Stimulated activated CD8-positive, alpha-beta memory T cell treated with anti-CD3 and anti-CD28 coated beads, Interleukin-15, amount 100 ng/mL, for 1 hour (primary cell): ENCODE measurements around the gene EDC3.
A peak's percentile ranks its signal among the peaks of the same experiment; 100 is the strongest.
"Not testable (repeated sequence)": the region's sequence is repeated elsewhere in the genome, so short reads cannot be mapped to it uniquely, and the experiment has no call there.

Experiments
- DNase-seq: peaks from one replicate; pipeline ENCODE4 v3.0.0-alpha.2; 2020; ENCODE audit warnings: low read depth

EDC3 gene

DNA sequence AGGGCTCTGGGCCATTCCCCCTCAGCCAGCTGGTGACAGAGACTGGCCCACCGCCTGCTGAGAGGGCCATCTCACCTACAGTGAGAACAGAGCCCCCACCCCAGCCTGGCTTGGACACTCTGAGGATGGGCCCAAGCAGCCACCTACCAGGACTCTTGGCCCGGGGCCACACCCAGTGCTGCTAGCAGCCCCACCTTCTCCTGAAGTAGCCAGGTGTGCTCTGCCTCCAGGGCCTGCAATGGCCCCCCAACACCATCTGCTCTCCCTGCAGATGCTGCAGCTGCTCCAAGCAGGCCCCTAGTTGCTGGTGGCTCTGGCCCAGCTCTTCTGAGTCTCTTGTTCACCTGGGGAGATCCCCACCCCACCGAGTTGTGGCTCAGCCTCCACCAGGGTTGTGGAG lies 87.0 kb downstream of the EDC3 start:
- no peak for DNase-seq

DNA sequence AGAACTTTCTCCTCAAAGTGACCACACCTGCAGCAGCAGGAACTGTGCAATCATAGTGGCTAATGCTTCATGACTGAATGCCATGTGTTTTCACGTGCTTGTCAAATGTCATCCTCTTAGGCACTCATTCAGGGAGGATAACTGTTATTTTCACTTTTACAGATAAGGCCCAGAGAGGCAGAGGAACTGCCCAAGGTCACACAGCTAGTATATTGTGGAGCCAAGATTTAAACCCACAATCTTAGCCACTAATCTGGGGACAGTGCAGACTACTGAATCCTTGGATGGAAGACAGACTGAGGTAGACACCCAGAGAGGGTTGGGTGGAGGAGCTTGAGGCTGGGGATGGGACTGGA lies 90.1 kb downstream of the EDC3 start:
- no peak for DNase-seq

DNA sequence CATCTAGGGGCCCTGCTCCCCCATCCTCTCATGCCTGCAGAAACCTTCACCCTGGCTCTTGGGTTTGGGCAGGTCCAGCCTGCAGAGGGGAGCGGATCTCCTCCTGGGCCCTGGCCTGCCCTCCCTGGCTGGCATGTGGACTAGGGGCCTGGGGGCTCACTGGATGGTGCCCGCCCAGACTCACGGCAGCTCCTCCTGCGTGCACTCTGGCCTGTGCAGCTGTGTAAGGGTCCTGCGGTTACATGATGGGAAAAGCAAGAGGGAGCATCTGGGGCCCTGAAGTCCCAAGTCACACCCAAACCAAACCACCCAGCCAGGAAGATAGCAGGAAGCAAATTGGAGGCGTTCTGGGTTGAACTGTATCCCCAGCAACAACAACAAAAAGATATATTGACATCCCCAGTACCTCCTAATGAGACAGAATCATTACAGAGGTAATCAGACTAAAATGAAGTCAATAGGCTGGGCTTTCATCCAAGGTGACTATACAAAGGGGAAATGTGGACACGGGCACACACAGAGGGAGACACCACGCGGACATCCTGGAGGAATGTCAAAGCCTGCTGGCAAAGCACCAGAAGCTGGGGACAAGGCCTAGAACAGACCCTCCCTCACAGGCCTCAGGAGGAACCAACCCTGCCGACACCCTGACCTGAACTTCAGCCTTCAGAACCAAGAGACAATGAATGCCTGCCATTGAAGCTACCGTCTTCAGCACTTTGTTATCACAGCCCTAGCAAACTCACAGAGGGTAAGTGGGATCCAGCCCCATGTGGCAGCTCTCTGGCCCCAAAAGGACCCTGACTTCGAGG lies 90.6 kb downstream of the EDC3 start:
- DNase-seq: no peak

DNA sequence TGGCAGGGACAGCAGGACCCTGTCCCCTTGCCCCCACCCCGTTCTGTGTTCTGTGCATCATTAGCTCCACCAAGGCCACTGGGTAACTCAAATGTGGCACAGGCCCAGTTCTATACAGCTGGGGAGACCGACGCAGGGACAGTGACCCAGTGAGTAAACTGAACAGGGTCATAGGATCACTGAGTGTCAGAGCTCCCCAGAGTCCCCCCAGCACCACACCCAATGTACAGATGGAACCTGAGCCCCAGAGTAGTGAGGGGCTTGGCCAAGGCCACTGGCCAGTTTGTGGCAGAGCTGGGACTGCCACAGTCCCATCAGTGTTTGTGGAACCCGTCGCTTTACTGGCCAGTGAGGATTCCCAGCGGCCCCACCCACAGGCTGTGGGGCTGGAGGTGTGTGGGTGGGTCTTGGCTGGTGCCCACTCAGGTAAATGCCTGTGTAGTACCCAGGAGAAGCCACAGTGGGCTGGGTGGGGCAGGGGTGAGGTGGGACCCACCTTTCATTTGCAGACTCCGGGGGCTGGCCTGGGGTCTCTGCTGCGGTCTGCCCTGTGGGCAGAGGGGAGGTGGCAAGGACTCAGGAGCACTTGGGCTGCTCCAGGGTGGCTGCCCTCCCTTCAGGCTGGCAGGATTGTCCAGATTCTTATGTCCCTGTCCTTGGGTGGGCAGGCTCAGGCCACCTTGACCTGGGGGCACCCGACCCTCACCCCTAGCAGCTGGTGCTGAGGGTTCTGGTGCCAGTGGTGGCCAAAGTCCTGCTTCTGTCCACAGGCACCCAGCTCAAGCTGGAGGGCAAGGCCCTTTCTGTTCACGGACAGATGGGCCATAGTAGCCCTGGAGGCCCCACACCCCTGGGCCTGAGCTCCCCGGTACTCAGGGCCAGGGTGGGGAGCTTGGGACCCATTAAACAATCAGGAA lies 91.8 kb downstream of the EDC3 start:
- DNase-seq: no peak

DNA sequence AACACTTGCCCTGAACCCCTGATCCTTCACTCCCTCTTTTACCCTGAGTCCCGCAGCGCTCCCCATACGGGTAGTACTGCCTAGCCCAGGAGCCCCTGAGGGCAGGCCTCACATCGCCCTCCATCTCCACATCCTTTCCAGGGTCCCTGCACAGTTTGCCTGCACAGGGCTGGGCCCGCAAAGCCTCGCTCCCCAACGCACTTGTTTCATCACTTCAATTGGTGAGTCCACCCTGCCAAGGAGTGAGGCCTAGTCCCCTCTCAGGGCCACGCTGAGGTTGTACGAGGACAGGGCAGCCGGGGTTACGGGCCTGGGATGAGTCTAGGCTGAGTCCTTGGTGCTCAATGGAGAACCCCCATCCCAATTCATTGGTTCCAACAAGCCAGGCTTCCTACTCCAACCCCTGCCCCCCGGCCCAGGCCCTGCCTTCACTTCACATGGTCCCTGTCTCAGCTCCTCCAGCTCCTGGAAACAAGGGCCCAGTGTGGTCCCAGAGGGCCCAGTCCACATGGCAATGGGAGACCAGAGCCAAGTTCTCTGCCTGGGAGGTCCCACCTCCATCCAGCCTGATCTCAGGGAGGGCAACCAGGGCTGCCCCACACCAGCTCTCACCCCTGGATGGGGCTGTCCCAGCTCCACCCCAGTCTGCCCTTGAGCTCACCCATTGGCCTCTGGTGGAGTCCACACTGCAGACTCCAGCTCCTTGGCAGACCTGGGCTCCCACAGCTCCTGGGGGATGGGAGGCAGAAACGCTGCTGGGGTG lies 92.6 kb downstream of the EDC3 start:
- no peak for DNase-seq

DNA sequence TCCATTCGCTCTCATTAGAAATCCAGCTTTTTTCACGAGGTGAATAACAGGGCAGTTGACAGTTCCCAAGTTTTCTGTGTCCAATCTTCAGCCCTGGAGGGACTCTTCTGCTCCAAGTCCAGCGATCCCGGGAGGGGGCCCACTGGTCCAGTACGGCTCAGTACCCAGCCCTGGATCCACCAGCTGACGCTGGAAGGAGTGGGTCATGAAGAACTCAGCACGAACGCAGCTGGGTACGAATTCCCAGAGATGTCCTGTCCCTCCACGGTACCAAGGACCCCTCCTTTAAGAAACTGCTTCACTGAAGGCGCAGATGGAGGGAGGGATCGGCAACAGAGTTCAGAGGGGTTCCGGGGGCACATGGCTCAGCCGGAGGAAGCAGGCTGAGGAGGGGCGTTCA lies 96.7 kb downstream of the EDC3 start:
- DNase-seq: no peak

GRCh38 chr15:74598126-74598842 lies 97.5 kb downstream of the EDC3 start:
- peak; percentile 74 for DNase-seq

GRCh38 chr15:74597146-74597705 lies 98.6 kb downstream of the EDC3 start:
- DNase-seq: not testable (repeated sequence)

DNA sequence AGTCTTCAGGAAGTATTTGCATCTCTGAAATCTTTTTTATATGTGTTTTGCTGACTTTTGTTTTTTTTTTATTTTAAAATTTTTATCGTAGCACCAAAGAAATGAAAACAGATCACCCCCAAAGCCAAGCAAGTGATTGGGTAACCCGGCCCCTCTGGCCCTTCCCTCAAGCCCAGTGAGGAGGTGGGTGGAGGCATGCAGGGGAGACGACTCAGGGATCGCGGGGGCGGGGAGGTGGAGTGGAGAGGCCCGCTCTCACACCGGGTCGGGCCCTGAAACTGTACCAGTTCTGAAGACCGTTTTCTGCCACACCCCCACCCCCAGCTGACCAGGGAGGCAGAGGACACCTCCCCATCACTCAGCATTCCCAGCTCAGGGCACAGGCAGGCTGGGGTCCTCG lies 99.1 kb downstream of the EDC3 start:
- DNase-seq: not testable (repeated sequence)

DNA sequence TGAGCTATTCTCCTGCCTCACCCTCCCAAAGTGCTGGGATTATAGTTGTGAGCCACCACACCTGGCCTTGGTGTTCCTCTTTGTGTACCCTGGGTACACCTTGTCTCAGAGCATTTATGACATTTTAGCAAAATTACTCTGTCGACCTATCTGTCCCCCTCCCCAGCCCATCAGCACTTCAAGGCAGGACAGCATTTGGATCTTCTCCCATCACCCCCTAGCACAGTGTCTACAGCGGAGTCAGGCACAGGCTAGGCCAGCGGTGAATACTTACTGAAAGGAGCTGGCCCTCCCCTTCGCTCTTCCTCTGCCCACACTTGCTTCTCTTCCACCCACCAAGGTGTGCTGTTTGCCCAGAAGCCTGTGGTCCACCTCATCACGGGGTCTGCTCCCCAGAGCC lies 100.6 kb downstream of the EDC3 start:
- DNase-seq: no peak

- DNase-seq: no peak
Observed at GRCh38 chr15:74594455-74594854, 101.4 kb downstream of the EDC3 start.

DNA sequence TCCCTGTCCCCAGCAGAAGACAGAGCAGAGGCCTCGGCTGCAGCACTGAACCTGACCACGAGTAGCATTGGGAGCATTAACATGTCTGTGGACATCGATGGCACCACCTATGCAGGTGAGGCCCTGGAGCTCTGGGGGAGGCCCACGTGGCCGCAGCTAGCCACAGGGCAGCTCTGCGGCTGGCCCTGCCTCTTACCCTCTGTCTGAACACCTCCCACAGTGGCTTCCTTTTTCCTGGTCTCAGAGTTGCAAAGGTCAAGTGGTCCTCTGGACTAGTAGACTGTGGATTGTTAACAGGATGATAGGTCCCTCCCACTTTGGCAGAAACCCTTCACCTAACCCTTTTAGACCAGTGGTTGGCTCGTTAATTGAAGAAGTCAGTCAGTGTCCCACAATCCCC lies 102.7 kb downstream of the EDC3 start:
- DNase-seq: no peak

DNA sequence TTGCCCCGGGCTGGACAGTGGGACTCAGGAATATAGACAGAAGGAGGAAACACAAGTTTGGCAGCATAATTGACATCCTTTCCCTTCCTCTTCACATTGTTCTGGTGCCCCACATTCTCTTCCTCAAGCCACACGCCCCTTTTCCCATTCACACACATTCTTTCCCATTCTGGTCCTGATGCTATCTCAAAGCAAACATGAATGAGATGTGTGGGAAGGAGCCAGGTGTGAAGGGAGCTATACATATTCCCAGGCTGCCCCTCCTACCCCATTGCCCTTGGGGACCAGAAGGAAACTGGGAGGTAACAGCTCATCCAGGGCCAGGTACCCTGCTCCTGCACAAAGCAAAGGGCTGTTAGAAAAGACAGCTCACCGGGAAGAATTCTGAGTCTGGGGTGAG lies 103.6 kb downstream of the EDC3 start:
- DNase-seq: no peak

- no peak for DNase-seq
Observed at GRCh38 chr15:74589826-74590225, 106.0 kb downstream of the EDC3 start.

DNA sequence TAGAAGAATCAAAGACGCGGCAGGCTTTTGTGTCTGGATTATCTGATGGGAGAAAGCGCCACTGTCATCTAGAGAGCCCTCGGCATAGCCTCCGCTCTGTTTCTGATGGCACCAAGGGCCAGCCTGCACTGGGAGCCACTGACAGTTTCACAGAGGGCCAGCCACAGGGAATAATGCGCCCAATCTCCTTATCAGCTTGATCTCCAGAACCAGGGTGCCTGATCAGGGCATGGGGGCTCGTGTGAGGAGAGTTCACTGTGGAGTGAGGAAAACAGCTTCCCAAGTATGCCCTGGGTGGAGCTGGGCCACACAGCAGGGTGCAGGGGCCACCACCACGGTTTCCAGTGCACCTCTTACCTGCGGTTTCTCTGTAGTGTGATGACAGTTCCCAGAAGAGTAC lies 110.0 kb downstream of the EDC3 start:
- DNase-seq: no peak

GRCh38 chr15:74585191-74585590 lies 110.6 kb downstream of the EDC3 start:
- DNase-seq: no peak

GRCh38 chr15:74584779-74585178 lies 111.0 kb downstream of the EDC3 start:
- DNase-seq: no peak

GRCh38 chr15:74584204-74584603 lies 111.6 kb downstream of the EDC3 start:
- DNase-seq: no peak
